ENCODE results near the gene TUBB2B.

DNA sequence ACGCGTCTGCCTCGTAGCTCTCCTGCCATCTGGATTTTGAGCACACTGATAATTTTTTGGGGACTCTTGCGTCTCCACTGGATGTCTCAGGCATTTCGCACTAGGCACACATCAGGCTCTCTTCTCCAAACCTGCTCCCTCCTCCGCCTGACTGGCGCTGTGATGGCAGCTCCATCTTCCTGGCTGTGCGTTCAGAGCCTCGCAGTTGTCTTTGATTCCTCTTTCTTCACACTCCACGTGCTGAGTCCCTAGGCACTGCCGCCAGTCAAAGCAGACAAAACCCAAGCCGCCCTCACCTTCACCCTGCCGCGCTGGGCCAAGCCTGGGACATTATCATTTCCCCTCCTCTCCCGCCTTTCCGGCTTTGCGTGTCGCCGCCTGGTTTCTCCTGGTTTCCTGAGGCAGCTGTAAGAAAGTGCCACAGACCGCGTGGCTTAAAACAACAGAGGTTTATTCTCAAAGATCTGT, 32.1 kb upstream of the TUBB2B start:
- TF ChIP-seq POLR2A (IDR thresholded peaks at IDR 0.05; ENCODE audit: low read depth, low read length) (no peak), SPI1 (IDR thresholded peaks at IDR 0.05; ENCODE audit: low read depth, low read length) (no peak), POLR2AphosphoS5 (IDR thresholded peaks at IDR 0.05; ENCODE audit: low read depth, low read length) (no peak), TAF1 (IDR thresholded peaks at IDR 0.05; ENCODE audit: low read depth, low read length) (no peak), POU2F2 (IDR thresholded peaks at IDR 0.05; ENCODE audit: low read depth, low read length) (no peak)
